WI38 (cell line): Measurements from ENCODE around the gene CD200R1.

Source experiments
- H3K4me3 ChIP-seq: 2 replicates; pipeline ENCODE4 v1.5.1; 2011; ENCODE audit warnings: low read depth, mild to moderate bottlenecking, control low read depth, low read length
- CTCF ChIP-seq: IDR thresholded peaks from 2 replicates; pipeline ENCODE4 v1.5.1; 2012; ENCODE audit warnings: low read depth, mild to moderate bottlenecking, control low read depth, low read length

Gene CD200R1

GRCh38 chr3:112894258-112894657, 80.6 kb downstream of the CD200R1 start:
- H3K4me3 ChIP-seq = no peak overlapping the region
- no peak for TF ChIP-seq CTCF

DNA sequence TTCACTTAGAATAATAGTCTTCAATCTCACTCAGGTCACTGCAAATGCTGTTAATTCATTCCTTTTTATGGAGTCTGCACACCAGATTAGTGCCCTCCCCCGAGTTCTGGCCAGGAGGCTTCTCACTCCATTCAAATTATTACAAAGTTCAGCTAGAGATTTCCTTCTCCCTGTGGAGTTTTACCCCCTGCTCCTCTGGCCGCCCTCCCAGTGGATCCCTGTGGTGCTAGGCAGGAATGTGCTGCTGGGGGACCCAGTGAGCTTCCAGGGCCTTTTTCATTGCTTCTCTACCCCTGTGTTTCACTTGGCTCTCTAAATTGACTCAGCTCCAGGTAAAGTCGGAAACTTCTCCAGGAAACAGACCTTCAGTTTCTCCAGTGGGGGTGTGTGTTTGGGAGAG, 85.5 kb downstream of the CD200R1 start:
- H3K4me3 ChIP-seq = no peak overlapping the region
- TF ChIP-seq CTCF = no peak

DNA sequence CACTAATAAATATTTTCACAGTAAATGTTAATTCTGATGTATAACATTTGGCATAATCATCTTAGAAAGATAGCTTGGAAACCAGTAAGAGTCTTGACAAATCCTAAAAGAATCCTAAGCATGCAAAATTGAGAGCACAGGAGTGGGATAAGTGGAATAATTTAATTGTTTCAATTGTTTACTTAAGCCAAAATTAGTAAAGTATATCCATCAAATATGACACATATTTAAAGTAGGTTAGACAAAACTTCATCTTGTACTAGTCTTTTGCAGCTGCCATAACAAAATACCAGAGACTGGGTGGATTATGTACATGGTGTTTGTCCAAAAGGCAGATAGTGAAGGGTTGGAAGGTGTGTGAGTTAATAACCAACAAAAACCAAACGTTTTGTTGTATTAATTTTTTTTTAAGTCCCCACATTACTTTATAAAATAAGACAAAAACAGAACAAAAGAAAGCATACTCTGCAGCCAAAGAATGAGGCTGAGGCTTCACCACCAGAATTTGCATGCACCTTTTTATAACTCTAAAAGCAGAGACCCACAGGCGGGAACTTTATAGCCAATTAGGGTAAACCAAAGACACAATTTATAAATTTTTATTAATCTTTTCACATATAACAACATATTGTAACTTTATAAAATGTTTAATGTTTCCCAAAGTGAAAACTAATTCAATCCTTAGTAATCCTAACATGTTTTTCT, 86.4 kb downstream of the CD200R1 start:
- H3K4me3 ChIP-seq = no peak overlapping the region
- TF ChIP-seq CTCF = no peak

GRCh38 chr3:112884678-112885290, 90.1 kb downstream of the CD200R1 start:
- no peak for TF ChIP-seq CTCF
- no peak overlapping the region for H3K4me3 ChIP-seq

GRCh38 chr3:112881891-112882290, 93.0 kb downstream of the CD200R1 start:
- no peak overlapping the region for H3K4me3 ChIP-seq
- no peak for TF ChIP-seq CTCF

DNA sequence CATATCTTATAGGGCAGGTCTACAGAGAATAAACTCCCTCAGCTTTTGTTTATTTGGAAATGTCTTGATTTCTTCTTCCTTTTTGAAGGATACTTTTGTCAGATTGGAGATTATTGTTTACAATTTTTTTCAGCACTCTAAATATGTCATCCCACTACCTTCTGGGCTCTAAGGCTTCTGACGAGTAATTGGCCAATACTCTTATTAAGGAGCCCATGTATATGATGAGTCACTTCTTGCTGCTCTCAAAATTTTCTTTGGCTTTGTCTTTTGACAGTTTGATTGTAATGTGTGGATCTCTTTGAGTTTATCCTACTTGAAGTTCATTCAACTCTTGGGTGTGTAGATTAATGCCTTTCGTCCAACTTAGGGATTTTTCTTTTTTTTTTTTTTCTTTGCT, 99.3 kb downstream of the CD200R1 start:
- no peak for TF ChIP-seq CTCF
- no peak overlapping the region for H3K4me3 ChIP-seq

DNA sequence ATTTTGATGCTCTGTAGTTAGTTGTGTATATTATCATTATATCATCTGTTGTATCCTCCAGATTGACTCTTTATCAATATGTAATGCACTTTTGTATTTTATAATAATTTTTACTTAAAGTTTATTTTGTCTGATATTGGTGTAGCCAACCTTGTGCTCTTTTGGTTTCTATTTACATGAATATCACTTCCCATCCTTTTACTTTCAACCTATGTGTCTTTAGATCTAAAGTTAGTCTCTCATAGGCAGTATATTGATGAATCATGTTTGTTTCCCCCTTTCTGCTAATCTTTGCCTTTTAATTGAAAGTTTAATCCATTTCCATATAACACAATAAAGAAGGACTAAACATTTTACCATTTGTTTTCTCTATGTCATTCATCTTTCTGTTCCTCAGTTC, 100.2 kb downstream of the CD200R1 start:
- no peak for TF ChIP-seq CTCF
- no peak overlapping the region for H3K4me3 ChIP-seq
